Activated T-cell treated with anti-CD3 and anti-CD28 coated beads for 1 hour (primary cell): Measurements from ENCODE around the gene TNFRSF1B.
A peak's percentile ranks its signal among the peaks of the same experiment; 100 is the strongest.

ENCODE experiments used
- DNase-seq: peaks from one replicate; pipeline ENCODE4 v3.0.0-alpha.2; 2020; ENCODE audit warnings: low read depth

The TNFRSF1B gene

DNA sequence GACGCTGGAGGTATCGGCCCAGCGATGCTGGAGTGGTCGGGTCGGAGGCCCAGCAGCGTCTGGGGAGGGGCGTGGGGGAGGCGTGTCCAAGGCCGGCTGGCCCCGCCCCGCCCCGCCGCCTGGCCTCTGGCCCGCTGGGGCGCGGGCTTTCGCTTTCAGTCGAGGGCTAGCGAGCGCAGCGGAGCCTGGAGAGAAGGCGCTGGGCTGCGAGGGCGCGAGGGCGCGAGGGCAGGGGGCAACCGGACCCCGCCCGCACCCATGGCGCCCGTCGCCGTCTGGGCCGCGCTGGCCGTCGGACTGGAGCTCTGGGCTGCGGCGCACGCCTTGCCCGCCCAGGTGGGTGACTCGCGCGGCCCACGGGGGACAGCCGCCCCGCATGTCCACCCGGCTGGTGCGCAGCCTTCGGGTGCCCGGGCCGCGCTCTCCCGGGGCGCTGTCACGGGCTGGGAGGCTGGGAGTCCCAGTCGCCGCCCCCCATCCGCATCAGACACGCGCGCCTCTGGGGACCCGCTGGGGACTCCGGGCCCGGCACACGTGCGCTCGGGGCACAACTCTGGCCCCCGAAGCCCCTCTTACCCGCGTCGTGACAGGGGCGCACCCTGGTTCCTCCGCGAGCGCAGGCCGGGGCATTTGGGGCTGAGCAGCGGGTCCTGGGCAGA lies at the start of gene TNFRSF1B:
Gene TNFRSF1B, plus strand, starts transcription at position 158 of the 659 bp plus-strand sequence. Its CDS starts 101 bp downstream, at position 259.
- peak; percentile 57 for DNase-seq

- no peak for DNase-seq
These were observed 45.4 kb upstream of the TNFRSF1B start for GRCh38 chr1:12121212-12122003.

GRCh38 chr1:12123172-12123571 lies 43.6 kb upstream of the TNFRSF1B start:
- DNase-seq = no peak

- DNase-seq = peak; percentile 73
These were observed 41.9 kb upstream of the TNFRSF1B start for GRCh38 chr1:12124693-12125421.

- DNase-seq = no peak
These were observed 41.1 kb upstream of the TNFRSF1B start for GRCh38 chr1:12125422-12126355.

DNA sequence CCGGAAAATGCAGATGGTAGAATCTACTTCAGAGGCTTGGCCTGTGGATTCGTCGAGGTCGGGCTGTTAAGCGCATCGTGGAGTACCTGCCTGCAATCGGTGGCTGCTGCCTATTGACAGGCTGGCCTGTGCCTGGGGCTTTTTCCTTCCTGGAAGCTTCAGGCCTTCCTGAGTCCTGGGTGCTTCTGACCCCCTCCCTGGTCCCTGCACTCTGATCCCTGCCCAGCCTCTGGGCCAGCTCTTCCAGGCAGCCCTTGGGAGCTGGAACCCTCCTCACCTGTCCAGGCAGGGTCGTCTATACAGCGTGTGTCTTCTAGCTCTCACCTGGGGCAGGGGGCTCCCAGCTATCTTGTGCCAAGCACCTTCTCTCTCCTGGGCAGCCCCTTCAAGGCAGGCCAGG lies 40.0 kb upstream of the TNFRSF1B start:
- DNase-seq = no peak

DNA sequence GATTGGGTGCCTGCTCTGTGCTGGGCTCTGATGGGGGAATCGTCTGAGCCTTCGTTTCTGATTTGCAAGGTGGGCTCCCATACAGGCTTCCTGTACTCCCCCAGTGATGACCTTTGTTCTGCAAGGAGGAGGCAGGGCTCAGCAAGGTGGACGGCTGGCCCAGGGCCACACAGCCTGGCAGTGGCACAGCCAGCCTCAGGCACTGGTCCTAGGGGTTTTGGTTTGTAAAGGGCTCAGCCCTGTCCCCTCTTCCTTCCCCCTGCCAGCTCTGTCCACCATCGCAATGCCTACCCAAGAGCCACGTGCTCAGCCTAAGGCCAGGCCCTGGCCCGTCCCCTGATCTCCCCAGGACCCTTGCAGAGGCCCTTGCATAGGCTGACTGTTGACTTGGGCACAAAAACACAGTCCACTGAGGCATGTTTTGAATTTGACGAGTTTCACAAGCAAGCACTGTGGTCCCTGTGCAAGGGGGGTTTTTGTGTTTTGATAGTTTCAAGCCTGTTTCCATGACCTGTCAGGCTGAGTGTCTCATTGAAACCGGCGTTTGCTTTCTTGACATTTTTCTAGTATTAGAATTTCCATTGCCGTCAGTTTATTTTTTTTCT lies 39.5 kb upstream of the TNFRSF1B start:
- DNase-seq = no peak

- DNase-seq = no peak
These were observed 38.7 kb upstream of the TNFRSF1B start for GRCh38 chr1:12128120-12128519.

- DNase-seq = no peak
These were observed 37.2 kb upstream of the TNFRSF1B start for GRCh38 chr1:12129624-12130023.

DNA sequence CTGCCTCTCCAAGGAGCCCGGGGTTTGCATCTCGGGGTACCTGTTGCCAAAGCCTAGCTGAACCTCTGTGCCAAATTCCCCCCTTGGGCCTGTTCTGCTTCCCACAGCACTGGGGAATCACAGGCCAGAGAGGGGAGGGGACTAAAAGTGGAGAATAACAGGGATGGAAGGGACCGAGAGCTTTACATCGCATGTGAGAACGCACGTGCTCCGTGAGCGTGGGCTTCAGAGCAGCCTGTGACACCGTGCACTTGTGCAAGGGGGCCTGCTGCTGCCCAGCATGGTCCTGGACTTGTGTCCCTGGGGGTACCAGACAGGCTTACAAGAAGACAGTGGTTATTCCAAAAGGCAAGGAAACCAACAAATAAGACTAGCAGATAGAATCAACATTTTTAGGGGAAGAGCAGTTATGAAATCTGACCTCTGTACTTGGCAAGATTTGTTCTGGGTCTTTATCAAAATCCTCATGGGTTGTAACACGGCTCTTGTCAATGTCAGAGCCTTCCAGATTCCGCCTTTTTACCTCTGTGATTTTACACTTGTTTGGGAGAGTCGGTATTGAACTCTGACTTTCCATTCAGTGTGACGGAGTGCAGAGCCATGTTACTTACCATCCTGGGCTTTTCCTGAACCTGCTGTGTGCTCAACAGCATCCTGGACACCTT lies 36.2 kb upstream of the TNFRSF1B start:
- DNase-seq = no peak

GRCh38 chr1:12132078-12132477 lies 34.7 kb upstream of the TNFRSF1B start:
- DNase-seq = no peak

- DNase-seq = no peak
These were observed 32.1 kb upstream of the TNFRSF1B start for GRCh38 chr1:12134716-12135115.

DNA sequence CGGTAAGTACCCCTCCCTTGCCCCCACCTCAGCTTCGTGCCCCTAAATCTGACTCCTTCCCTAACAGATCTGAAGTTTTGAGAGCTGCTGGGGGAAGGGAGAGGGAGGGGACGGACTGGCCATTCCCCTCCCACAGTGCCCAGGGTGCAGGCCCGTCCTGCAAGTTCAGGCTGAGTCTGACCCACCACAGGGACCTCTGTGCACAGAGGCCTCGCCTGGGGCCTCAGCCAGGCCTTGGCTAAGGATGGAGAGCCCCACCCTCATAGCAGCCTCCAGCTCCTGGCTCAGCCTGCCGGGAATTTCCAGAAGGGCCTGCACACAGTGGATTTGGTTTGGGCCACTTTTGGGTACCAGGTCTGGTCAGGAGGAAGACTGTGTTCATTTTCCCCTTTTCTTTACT lies 31.2 kb upstream of the TNFRSF1B start:
- no peak for DNase-seq

- DNase-seq = no peak
These were observed 29.7 kb upstream of the TNFRSF1B start for GRCh38 chr1:12136916-12137610.

DNA sequence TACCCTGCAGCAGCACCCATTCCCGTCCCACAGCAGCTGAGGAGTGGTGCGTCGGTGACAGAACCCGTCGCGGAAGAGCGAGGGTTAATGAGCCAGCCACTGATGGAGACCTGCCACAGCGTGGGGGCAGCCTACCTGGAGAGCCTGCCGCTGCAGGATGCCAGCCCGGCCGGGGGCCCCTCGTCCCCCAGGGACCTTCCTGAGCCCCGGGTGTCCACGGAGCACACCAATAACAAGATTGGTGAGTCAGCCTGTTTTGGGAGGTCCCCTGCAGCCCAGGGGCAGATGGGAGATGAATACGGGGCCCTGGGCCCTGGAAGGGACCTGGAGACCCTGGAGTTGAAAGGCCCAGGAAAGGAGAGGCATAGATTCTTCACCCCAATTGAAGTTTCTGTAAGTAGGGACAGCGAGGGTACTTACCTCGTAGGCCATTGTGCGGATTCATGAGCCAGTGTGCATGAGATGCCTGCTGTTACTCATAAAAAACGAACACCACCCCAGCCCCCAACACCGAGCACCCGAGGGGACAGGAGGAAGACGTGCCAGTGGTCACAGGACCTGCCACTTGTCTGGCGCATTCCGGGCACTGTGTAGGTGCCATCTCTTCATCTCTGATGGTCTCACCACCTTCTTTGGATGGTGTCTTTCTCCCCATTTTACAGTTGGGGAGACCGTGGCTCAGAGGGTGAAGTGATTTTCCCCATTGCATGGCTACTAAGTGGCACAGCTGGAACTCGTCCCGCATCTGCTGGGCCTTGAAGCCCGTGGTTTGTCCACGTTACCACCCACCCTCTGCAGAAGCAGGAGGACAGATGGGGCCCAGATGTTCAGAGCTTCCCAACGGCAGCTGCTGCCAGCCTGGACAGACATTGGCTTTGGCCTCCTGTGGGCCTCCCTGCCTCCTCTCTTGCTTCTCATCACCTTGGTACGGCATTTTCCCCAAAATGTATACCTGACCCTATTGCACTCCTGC lies 28.3 kb upstream of the TNFRSF1B start:
- DNase-seq = no peak

GRCh38 chr1:12140016-12140415 lies 26.8 kb upstream of the TNFRSF1B start:
- no peak for DNase-seq

DNA sequence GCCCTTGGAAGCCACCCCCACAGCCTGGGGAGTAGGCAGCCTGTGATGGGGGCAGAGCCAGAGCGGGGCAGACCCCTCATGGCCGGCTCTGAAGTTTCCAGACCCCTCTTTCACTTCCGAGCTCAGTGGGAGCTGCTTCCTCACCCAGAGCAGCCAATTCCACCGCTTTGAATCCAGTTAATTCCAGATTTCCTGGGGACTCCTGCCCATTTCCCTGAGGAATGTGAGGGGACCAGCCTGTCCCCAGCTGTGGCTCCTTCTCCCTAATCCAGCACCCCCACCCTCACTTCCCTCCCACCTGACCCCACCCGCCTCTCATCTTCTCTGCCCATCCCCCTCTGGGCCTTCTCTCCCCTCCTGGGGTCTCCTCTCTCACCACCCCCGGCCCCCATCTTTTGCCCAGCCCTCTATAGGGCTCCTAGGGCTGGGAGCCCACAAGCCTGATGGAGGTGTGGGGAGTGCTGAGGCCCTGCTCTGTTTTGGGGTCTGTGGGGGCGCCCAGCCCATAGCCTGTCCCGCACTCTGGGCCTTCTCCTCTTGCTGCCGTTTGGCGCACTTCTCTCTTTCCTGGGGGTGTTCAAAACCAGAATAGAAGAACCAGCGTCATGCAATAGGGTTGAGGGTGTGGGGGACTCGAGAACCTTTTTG lies 26.2 kb upstream of the TNFRSF1B start:
- DNase-seq = no peak

DNA sequence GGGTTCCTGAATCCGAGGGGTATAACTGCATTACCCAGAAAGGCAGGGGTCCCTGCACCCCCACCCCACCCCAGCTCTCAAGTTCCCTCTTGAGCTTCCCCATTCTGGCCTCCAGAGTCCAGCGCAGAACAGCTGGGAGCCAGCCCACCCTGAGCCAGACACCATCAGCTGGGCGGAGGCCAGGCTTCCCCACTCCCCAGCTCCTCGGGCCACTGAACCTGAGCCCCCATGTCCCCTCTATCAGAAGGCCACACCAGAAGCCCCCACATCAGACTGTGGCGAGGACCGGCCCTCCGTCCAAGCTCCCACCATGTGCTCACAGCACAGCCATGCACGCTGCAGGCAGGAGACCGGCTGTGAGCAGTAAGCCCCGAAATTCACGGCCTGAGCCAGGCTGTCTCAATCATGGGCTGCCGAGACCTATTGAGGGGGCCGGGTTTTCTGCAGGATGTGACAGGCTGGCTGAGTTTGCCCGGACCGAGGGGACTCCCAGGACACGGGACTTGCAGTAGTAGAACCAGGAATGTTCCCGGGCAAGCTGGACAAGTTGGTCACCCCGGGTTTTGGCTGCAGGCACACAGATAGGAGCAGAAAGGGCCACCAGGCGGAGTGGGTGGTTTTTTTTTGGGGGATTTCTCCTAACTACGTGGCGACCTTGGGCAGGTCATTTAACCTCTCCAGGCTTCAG lies 25.5 kb upstream of the TNFRSF1B start:
- no peak for DNase-seq
